PC-3 (cell line): ENCODE results near the gene RBMS3. TPM values are rescaled to one million over a fixed set of nuclear protein-coding genes. Genes with fewer than 3 reads are reported as not detected.

Experiments used
- ATAC-seq: fragments of 200-7000 bp; cut with Tn5 transposase; 2 replicates; pipeline ENCODE4 v1.9.1; 2020; ENCODE audit warnings: mild to moderate bottlenecking, moderate library complexity
- BruUV-seq: library from RNA; stranded (reverse); fragments of 400-500 nt; replicated peaks from 2 replicates; lab custom pipeline; 2021; lab: Mats Ljungman, UMichigan
- CTCF ChIA-PET: fragments of 300-600 bp; sonication (Branson Sonifier 250); formaldehyde crosslinking; loops from one replicate; lab custom pipeline; 2022; ENCODE audit warnings: antibody characterized with exemption; lab: Charles Lee
- POLR2A ChIA-PET: fragments of 300-600 bp; sonication (Branson Sonifier 250); formaldehyde crosslinking; loops from one replicate; lab custom pipeline; 2022; ENCODE audit warnings: antibody characterized with exemption; ENCODE audit not compliant: unreplicated experiment; lab: Charles Lee
- DNase-seq: peaks from one replicate; pipeline ENCODE4 v3.0.0-alpha.2; 2015
- H2AFZ ChIP-seq: fragments of 300-600 bp; sonication (generic); 2 replicates; pipeline ENCODE4 v1.6.0; 2016; ENCODE audit warnings: antibody characterized with exemption, low read length
- H3F3A ChIP-seq: fragments of 300-600 bp; sonication (generic); one replicate; pipeline ENCODE4 v1.6.0; 2017; ENCODE audit warnings: antibody characterized with exemption, low read length, control low read depth, mild to moderate bottlenecking; ENCODE audit not compliant: unreplicated experiment
- H3K27ac ChIP-seq: fragments of 300-600 bp; sonication (generic); 2 replicates; pipeline ENCODE4 v1.5.1; 2016; ENCODE audit warnings: mild to moderate bottlenecking, low read length
- H3K27me3 ChIP-seq: fragments of 300-600 bp; sonication (generic); 2 replicates; pipeline ENCODE4 v1.6.1; 2016; ENCODE audit warnings: low read length, mixed read lengths
- H3K36me3 ChIP-seq: fragments of 300-600 bp; sonication (generic); 2 replicates; pipeline ENCODE4 v1.6.1; 2016; ENCODE audit warnings: low read depth, mixed run types, low read length, mixed read lengths
- H3K4me1 ChIP-seq: fragments of 300-600 bp; sonication (generic); 2 replicates; pipeline ENCODE4 v1.5.1; 2016; ENCODE audit warnings: low read length; ENCODE audit not compliant: insufficient read depth
- H3K4me2 ChIP-seq: fragments of 300-600 bp; sonication (generic); 2 replicates; pipeline ENCODE4 v1.6.0; 2016; ENCODE audit warnings: low read length
- H3K4me3 ChIP-seq: fragments of 300-600 bp; sonication (generic); 2 replicates; pipeline ENCODE4 v1.5.1; 2016; ENCODE audit warnings: mild to moderate bottlenecking, low read length, mixed read lengths
- H3K79me2 ChIP-seq: fragments of 300-600 bp; sonication (generic); 2 replicates; pipeline ENCODE4 v1.6.1; 2017; ENCODE audit warnings: low read length, mixed read lengths
- H3K9ac ChIP-seq: fragments of 300-600 bp; sonication (generic); 2 replicates; pipeline ENCODE4 v1.6.0; 2016; ENCODE audit warnings: mild to moderate bottlenecking, low read length
- H3K9me2 ChIP-seq: fragments of 300-600 bp; sonication (generic); replicated peaks from 2 replicates; pipeline ENCODE4 v1.6.1; 2016; ENCODE audit warnings: mixed run types, low read length, mixed read lengths
- H3K9me3 ChIP-seq: fragments of 300-600 bp; sonication (generic); 2 replicates; pipeline ENCODE4 v1.6.1; 2016; ENCODE audit warnings: low read length, mixed read lengths
- H4K20me1 ChIP-seq: fragments of 300-600 bp; sonication (generic); 2 replicates; pipeline ENCODE4 v1.6.1; 2016; ENCODE audit warnings: low read length, mixed read lengths
- EZH2 ChIP-seq: fragments of 300-600 bp; sonication (generic); IDR thresholded peaks from one replicate; pipeline ENCODE4 v1.6.1; 2017; ENCODE audit warnings: antibody characterized with exemption, mild to moderate bottlenecking, low read length; ENCODE audit not compliant: unreplicated experiment
- EZH2phosphoT487 ChIP-seq: fragments of 300-600 bp; sonication (generic); IDR thresholded peaks from 2 replicates; pipeline ENCODE4 v1.6.1; 2018; ENCODE audit warnings: mild to moderate bottlenecking, antibody characterized with exemption, low read length, borderline replicate concordance
- intact Hi-C: fragments of 100-400 bp; cut with micrococcal nuclease; formaldehyde crosslinking; loops from 2 replicates; pipeline ENCODE4 v1.9.0; 2023
- total RNA-seq: library from RNA; depleted of rRNA; stranded (reverse); fragments of >200 nt; gene quantifications from 2 replicates; pipeline ENCODE4 v1.2.3, GENCODE V29; 2014
- TF ChIP-seq, protein P1 (sequence below): fragments of 300-600 bp; sonication (generic); conservative IDR thresholded peaks from 2 replicates; pipeline ENCODE4 v1.5.1; 2017; ENCODE audit warnings: antibody characterized with exemption, low read depth, mild to moderate bottlenecking, low read length

RBMS3 gene
- total RNA-seq, 1 experiment from 2014 or later = 5.4 TPM

DNA sequence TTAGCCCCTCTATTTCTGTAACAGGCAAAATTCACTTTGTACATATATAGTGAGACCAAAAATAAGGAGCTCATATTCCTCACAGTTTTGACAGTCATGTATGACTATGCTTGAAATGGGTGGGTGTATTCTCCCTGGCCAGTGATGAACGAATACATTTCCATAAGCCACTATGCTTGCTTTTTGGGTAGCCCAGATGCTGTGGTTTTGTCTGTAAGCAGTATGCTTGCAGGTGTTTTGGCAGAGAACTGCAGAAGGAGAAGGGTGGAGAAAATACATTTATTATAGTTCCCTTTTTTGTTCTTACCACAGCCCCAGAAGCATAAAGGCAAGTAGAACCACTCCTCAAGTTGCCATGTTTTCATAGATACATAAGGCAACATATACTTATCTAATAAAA, 131.2 kb downstream of the RBMS3 start:
- no peaks in the 10 kb centered on the region for H3K36me3 ChIP-seq
- no peak overlapping the region for H3K4me2 ChIP-seq
- no TSS peak for BruUV-seq
- no peaks in the 10 kb centered on the region for H3F3A ChIP-seq
- H3K27me3 ChIP-seq = no peaks in the 10 kb centered on the region
- ATAC-seq (no peak), DNase-seq (no peak)
- H3K9ac ChIP-seq = no peak overlapping the region
- H2AFZ ChIP-seq = no peak overlapping the region
- H3K4me1 ChIP-seq = no peaks in the 10 kb centered on the region
- no peak overlapping the region for H3K4me3 ChIP-seq
- H3K9me3 ChIP-seq = no peaks in the 10 kb centered on the region
- ChIA-PET CTCF (no interaction called here), POLR2A (no interaction called here)
- H3K9me2 ChIP-seq = no peaks in the 10 kb centered on the region
- TF ChIP-seq, protein P1, sequence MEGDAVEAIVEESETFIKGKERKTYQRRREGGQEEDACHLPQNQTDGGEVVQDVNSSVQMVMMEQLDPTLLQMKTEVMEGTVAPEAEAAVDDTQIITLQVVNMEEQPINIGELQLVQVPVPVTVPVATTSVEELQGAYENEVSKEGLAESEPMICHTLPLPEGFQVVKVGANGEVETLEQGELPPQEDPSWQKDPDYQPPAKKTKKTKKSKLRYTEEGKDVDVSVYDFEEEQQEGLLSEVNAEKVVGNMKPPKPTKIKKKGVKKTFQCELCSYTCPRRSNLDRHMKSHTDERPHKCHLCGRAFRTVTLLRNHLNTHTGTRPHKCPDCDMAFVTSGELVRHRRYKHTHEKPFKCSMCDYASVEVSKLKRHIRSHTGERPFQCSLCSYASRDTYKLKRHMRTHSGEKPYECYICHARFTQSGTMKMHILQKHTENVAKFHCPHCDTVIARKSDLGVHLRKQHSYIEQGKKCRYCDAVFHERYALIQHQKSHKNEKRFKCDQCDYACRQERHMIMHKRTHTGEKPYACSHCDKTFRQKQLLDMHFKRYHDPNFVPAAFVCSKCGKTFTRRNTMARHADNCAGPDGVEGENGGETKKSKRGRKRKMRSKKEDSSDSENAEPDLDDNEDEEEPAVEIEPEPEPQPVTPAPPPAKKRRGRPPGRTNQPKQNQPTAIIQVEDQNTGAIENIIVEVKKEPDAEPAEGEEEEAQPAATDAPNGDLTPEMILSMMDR = no peak
- TF ChIP-seq EZH2phosphoT487 (no peak), EZH2 (no peak)
- H3K27ac ChIP-seq = no peak overlapping the region
- intact Hi-C loops = no loop called here
- H4K20me1 ChIP-seq = no peaks in the 10 kb centered on the region
- H3K79me2 ChIP-seq = no peaks in the 10 kb centered on the region

DNA sequence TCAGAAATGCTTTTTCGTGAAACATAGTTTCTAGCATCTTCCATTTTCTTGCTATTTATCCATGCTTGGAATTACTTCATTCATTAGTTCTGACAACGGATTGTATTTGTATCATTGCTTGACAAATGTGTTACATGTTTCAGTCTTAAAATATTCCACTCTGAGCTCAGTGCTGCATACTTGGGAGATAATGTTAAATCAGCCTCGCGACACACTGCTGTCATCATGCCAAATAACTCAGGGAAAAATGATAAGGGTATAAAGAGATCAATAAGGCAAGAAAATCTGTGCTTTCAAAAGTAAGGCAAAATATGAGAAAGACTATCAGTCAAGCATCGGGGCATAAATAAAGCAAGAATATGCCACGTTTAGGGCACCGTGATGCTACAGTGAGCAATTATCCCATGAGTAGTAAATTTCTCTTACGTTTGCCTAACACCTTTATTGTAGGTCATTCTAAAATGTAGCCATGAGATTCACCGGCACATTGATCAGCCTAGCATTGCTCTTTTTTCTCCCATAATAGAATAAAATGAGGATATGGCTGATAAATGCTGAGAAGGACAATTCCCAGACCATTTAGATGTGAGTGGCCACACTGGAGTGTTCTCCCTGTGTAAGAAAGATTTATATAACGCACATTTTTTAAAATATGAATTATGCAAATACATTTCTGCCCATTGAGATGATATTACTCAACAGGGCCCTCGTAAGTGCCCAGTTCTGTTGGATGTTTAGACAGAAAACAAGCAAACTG, 133.8 kb downstream of the RBMS3 start:
- Histone ChIP-seq H2AFZ (no peak overlapping the region), H4K20me1 (no peaks in the 10 kb centered on the region), H3F3A (no peaks in the 10 kb centered on the region), H3K36me3 (no peaks in the 10 kb centered on the region), H3K4me2 (no peak overlapping the region), H3K27ac (no peak overlapping the region), H3K79me2 (no peaks in the 10 kb centered on the region), H3K4me1 (no peaks in the 10 kb centered on the region), H3K9ac (no peak overlapping the region), H3K9me3 (no peaks in the 10 kb centered on the region), H3K27me3 (no peaks in the 10 kb centered on the region), H3K4me3 (no peak overlapping the region), H3K9me2 (no peaks in the 10 kb centered on the region)
- intact Hi-C loops = no loop called here
- DNase-seq (no peak), ATAC-seq (no peak)
- BruUV-seq = no TSS peak
- CTCF ChIA-PET = no interaction called here
- no peak for TF ChIP-seq EZH2
- TF ChIP-seq, protein P1 = no peak
- POLR2A ChIA-PET = no interaction called here

DNA sequence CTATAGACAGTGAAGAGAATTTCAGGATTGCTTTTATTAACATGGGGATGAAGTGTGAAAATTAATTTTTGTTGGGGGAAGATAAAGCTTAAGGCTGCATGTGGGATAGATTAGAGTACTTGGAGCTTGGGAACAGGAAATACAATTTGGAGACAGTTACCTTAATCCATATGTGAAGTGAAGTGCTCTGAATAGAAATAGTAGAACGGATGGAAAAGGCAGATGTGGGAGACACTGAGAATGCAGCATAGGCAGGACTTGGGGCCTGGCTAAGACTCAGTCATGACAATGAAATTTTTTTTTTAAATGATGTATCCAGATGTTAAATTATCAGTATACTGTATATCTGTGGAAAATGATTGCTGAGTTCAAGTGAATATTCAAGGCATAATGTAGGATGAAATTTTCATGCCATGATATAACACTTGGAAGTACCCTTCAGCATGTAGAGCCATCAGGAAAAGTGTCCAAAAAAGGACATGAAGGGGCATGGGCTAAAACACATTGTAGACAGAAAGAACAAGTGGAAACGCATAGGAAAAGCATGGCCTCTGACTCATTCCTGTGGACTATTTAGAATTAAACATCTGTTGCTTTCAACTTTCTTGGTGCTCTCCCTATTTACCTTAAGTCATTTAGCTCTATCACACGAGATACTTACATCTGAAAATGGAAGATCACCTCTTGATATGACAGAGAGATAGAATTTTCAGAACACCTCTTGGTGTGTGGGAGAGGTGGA, 134.8 kb downstream of the RBMS3 start:
- DNase-seq = no peak
- Histone ChIP-seq H3K9me2 (no peaks in the 10 kb centered on the region), H3F3A (no peaks in the 10 kb centered on the region), H3K79me2 (no peaks in the 10 kb centered on the region), H3K36me3 (no peaks in the 10 kb centered on the region), H3K4me3 (no peak overlapping the region), H3K4me2 (no peak overlapping the region), H4K20me1 (no peaks in the 10 kb centered on the region), H2AFZ (no peak overlapping the region), H3K4me1 (no peaks in the 10 kb centered on the region), H3K9me3 (no peaks in the 10 kb centered on the region), H3K27me3 (no peaks in the 10 kb centered on the region), H3K27ac (no peak overlapping the region), H3K9ac (no peak overlapping the region)
- no peak for ATAC-seq
- CTCF ChIA-PET = no interaction called here
- TF ChIP-seq, protein P1 = no peak
- TF ChIP-seq EZH2 (no peak), EZH2phosphoT487 (no peak)
- intact Hi-C loops = no loop called here
- no TSS peak for BruUV-seq
- POLR2A ChIA-PET = no interaction called here
